NCI-H345 treated with DMSO at 0.1 percent for 48 hours (cell line): ENCODE data around the gene TOP2B.

ENCODE experiments used
- DNase-seq: peaks from one replicate; lab custom pipeline; 2025; ENCODE audit not compliant: unreplicated experiment; lab: John Stamatoyannopoulos, UW

Gene TOP2B

GRCh38 chr3:25664812-25665314 is at the start of gene TOP2B:
TSS of gene TOP2B (minus strand) at chr3:25664907. CDS start at chr3:25664297, 610 bp downstream.
- peak; percentile 71 for DNase-seq

- no peak for DNase-seq
These were observed 48.8 kb upstream of the TOP2B start for GRCh38 chr3:25713341-25713985.

- DNase-seq: no peak
These were observed 46.4 kb upstream of the TOP2B start for GRCh38 chr3:25711090-25711489.

DNA sequence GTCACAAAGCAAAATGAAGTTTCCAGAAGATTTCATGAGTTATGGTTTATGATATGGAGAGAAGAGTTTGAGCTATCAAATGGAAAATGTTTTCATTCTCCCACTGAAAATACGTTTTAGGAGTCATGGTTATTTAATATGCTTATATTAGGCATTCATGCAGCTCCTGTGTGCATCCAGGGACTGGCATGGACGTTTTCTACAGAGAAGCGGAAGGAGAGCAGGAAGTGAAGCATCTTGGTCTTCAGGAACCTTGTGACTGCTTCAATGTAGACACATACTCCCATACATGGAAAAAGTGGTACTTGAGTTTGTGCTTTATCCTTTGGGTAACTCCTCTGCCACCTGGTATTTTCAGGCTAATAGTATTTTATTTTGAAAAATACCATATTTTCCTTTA is 43.3 kb upstream of the TOP2B start:
- DNase-seq: no peak

DNA sequence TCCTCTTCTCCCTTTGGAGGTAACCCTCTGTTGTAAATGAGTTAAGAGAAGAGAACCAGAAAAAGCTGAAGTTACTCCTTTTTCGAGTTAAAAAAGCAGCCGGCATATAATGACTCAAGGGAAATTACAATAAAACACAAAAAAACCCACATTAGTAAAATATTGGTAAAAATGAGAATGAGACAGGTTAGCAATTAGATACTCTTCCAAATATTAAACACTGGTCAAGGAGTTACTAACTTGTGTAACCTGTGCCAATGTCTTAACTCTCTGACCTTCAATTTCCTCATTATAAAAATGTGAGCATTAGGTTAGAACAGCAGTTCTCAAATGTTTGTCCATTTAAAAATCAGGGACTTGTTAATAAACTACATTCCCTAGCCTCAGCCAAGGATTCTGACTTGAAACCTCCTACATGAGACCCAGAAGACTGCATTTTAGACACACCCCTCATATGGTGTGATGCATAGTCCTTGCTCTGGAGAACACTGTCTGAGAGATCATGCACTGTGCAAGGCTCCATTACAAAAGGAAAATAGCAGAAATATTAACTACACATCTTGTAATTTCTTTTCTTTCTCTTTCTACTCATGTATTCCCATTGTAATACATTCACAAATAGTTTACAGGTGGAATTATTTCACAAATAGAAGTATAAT is 42.7 kb upstream of the TOP2B start:
- no peak for DNase-seq

GRCh38 chr3:25706213-25706612 is 41.5 kb upstream of the TOP2B start:
- DNase-seq: no peak

- DNase-seq: no peak
These were observed 32.8 kb upstream of the TOP2B start for GRCh38 chr3:25697553-25697952.

- DNase-seq: no peak
These were observed 31.2 kb upstream of the TOP2B start for GRCh38 chr3:25695731-25696420.

DNA sequence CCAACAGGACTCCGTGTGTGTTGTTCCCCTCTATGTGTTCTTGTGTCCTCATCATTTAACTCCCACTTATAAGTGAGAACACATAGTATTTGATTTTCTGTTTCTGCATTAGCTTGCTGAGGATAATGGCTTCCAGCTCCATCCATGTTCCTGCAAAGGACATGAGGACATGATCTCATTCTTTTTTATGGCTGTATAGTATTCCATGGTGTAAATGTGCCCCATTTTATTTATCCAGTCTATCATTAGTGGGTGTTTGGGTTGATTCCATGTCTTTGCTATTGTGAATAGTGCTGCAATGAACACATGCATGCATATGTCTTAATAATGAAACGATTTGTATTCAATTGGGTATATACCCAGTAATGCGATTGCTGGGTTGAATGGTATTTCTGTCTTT is 28.5 kb upstream of the TOP2B start:
- DNase-seq: no peak

DNA sequence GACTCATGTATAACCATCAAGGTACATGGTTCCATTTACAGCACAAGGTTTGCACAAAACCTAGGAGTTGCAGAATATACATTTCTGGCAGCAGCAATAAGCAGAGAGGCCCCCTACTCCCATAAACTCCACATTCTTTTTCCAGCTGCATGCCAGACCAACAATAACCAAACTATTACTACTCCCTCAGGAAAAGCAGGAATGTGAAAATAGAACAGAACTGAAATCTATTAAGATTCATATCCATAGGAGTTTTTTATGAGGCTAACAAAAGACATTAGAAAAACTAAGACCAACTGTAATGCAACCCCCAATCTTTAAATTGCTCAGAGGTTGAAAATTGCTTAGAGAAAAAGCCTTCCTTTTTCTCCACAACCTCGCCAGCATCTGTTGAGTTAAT is 27.6 kb upstream of the TOP2B start:
- no peak for DNase-seq

DNA sequence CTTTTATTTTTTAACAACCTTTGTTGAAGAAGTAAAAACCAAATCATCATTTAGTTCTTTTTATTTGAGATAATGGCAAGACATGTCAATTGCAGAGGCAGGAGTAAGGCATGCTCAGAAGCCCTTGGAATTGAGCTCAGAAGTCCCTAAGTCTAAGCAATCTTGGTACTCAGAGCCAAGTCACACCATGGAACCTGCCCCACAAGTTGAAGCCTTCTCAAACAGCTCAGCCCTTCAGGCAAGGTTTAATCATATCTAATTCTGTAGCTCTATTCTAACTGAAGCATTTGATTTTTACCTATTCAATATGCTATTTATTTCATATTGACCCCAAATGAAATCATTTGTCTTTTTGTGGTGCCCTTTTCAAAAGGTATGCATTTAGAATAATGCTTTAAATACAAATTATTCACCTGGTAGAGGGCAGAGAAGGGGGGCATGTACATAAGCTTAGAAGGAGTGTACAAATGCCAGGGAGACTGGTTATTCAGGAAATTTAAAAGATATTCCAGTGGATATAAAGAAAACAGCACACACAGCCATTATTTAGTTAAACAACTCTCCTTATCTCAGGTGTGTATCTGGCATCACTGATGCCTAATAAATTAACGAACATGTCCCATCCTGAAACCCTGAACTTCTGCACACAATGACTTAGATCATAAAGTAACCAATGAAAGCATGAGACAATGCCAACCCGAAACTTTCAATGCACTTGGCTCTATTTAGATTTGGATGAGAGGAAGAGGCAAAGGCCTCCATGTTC is 26.2 kb upstream of the TOP2B start:
- DNase-seq: no peak

DNA sequence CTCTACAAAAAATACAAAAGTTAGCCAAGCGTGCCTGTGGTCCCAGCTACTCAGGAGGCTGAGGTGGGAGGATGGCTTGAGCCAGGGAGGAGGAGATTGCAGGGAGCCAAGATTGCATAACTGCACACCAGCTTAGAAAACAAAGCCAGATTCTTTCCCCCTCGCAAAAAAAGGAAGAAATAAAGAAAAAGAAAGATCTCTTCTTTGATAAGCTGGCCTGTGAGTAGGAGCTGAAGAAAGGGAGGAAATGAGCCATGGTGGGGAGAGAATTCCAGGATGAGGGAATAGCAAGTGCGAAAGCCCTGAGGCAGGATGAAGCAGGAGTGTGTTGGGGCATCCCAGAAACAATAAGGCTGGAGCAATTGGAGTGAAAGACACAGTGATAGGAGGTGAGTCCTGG is 24.5 kb upstream of the TOP2B start:
- DNase-seq: no peak

DNA sequence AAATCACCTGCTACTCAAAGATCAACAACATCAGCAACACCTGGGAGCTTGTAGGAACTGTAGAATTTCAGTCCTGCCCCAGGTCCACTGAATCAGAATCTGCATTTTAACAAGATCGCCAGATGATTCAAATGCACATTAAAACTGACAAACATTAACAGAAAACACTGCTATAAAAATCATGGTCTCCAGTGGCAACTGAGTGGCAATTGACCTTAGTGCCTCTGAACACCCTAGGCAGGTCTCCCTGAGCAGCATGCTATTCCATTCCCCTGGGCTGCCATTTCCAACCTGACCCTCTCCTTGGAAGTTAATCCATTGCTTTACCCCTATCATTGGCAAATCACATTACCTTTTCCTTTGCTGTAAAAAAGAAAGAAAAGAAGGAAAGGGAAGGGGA is 23.0 kb upstream of the TOP2B start:
- no peak for DNase-seq

DNA sequence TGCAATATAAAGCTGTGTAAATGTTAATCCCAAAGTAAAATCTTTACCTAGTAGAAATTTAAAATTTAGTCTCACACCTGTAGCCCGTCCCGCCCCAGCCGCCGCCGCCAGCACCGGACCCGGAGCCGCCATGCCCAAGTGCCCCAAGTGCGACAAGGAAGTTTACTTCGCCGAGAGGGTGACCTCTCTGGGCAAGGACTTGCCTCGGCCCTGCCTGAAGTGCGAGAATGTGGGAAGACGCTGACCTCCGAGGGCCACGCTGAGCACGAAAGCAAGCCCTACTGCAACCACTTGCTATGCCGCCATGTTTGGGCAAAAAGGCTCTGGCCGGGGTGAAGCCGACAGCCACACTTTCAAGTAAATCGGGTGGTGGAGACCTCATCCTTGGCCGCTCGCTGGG is 22.1 kb upstream of the TOP2B start:
- no peak for DNase-seq

GRCh38 chr3:25683882-25684281 is 19.2 kb upstream of the TOP2B start:
- no peak for DNase-seq

- DNase-seq: no peak
These were observed 18.7 kb upstream of the TOP2B start for GRCh38 chr3:25683410-25683809.

DNA sequence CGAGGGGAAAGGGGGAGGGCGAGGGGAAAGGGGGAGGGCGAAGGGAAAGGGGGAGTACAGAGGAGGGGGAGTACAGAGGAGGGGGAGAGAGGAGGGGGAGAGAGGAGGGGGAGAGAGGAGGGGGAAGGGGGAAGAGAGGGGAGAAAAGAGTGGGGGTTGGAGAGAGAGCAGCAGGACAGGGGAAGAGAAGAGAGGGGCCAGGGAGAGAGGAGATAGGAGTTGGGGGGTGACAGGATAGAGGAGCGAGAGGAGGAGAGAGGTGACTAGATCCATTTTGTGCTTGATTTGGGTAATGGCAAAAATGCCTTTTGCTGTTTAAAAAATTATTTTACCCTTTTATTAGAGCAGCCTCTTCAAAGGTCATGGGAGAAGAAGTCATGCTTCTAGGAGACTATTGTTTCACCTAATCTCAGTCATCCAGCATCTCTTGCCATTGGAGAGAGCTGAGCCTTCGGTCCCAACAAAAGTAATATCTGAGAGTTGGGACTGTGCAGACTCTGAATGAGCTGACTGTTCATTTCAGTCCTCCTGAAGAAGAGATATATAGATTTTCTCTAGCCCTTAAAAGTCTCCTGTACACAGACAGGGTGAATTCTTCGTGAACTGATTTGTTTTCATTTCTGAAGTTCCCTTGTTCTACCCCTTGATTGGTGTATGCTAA is 15.1 kb upstream of the TOP2B start:
- no peak for DNase-seq

- no peak for DNase-seq
These were observed 14.5 kb upstream of the TOP2B start for GRCh38 chr3:25679166-25679565.

GRCh38 chr3:25678581-25678980 is 13.9 kb upstream of the TOP2B start:
- no peak for DNase-seq

DNA sequence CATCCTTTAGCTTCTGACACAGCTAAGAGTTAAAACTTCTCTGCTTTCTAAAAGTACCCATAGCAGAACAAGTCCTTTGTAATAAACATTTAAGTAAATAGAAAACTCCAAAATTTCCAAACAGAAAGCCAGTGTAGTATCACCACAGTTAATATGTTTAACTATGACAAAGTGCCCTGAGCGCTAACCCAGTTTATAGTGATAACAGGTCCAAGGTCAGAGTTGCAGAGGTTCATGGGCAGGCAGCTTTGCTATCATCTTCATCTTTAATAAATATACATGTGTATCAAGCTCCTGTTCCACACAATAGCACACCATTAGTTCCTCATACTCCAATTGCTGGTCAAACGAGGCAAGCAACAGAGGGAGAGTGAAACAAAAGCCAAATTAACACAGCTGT is 12.4 kb upstream of the TOP2B start:
- no peak for DNase-seq

- no peak for DNase-seq
These were observed 10.0 kb upstream of the TOP2B start for GRCh38 chr3:25674670-25675069.
